HEK293T (cell line): ENCODE data around the gene APBB2.

Source experiments
- ARNT ChIP-seq: fragments of 450-650 bp; IDR thresholded peaks from 2 replicates; pipeline ENCODE4 v1.6.1; 2017; ENCODE audit warnings: mild to moderate bottlenecking
- FOXA1 ChIP-seq: fragments of 450-650 bp; IDR thresholded peaks from 2 replicates; pipeline ENCODE4 v1.6.1; 2016; ENCODE audit warnings: mild to moderate bottlenecking
- FOXK2 ChIP-seq: fragments of 450-650 bp; IDR thresholded peaks from 2 replicates; pipeline ENCODE4 v1.6.1; 2016; ENCODE audit warnings: mild to moderate bottlenecking
- SP1 ChIP-seq: fragments of 450-650 bp; IDR thresholded peaks from 2 replicates; pipeline ENCODE4 v1.6.1; 2017
- SUZ12 ChIP-seq: fragments of 450-650 bp; IDR thresholded peaks from 2 replicates; pipeline ENCODE4 v1.6.1; 2016; ENCODE audit warnings: mild to moderate bottlenecking
- TARDBP ChIP-seq: fragments of 450-650 bp; IDR thresholded peaks from 2 replicates; pipeline ENCODE4 v1.6.1; 2016
- TF ChIP-seq, protein P1 (sequence below): fragments of 450-650 bp; IDR thresholded peaks from 2 replicates; pipeline ENCODE4 v1.6.1; 2016

DNA sequence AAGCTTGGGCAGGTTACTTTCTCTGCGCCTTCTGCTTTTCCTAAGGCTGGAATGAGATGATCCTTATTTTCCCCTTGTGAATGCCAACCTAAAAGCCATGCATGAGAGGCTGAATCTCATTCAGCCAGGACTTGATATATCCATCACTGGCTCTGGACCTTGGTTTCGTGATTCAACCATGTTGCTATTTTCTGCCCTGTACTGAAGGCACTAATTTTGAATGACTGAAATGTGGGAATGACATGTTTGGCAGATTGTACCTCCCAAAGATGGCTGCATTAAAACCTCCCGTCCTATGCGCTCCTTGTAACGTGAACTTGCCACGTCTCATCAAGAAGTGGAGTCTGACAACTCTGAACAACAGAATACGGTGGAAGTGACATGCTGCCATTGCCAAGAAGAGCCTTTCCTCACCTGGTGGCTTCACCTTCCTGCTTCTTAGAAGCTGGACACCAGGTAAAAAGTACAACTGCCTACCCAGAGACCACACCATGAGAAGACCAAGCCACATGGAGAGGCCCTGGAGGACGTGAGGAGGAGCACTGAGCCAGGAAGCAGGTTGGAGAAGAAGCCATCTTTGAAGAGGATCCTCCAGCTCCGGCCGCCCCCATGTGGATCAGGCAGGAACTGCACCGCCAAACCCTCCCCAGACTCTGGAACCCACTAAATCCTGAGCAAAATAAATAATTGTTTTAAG, 290.1 kb downstream of the APBB2 start:
- TF ChIP-seq, protein P1, sequence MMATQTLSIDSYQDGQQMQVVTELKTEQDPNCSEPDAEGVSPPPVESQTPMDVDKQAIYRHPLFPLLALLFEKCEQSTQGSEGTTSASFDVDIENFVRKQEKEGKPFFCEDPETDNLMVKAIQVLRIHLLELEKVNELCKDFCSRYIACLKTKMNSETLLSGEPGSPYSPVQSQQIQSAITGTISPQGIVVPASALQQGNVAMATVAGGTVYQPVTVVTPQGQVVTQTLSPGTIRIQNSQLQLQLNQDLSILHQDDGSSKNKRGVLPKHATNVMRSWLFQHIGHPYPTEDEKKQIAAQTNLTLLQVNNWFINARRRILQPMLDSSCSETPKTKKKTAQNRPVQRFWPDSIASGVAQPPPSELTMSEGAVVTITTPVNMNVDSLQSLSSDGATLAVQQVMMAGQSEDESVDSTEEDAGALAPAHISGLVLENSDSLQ: no peak
- TF ChIP-seq SUZ12 (no peak), FOXK2 (no peak), SP1 (no peak), FOXA1 (no peak), TARDBP (no peak), ARNT (no peak)
